Measurements from ENCODE around the gene FBXO17. TPM values are rescaled to one million over a fixed set of nuclear protein-coding genes. Genes with fewer than 3 reads are reported as not detected.

FBXO17 gene
- total RNA-seq, 1 donor from 2014 or later, result 13.3 TPM

DNA sequence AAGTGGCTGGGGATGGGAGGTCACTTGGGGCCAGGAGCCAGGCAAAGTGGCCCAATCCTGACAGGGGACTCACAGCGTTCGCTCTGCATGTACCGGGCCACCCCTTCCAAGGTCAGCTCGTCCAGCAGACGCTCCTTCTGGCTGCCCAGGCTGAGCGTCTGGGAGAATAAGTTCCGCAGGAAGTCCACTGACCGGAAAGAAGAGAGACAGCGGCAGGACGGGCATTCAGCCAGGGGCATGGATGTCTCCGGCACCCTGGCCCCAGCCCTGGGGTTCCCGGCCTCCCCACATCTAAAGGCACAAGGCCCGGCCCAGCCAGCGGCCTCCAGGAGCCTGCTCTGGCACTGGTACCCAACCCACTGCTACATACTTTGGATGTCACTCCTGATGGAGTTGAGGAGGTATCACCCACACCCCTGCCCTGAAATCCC lies 82.2 kb downstream of the FBXO17 start:
- Histone ChIP-seq H3K4me1 (peaks cover 11% of the 10 kb centered on the region), H3K4me3 (no peak overlapping the region), H3K9me3 (no peaks in the 10 kb centered on the region), H3K27ac (peak overlapping the region; percentile 6), H3K36me3 (peaks cover 41% of the 10 kb centered on the region), H3K27me3 (no peaks in the 10 kb centered on the region)
- ATAC-seq (peak; percentile 23), DNase-seq (no peak)
- intact Hi-C loops (cut with DNase I), result no loop called here
- TF ChIP-seq, protein P1, sequence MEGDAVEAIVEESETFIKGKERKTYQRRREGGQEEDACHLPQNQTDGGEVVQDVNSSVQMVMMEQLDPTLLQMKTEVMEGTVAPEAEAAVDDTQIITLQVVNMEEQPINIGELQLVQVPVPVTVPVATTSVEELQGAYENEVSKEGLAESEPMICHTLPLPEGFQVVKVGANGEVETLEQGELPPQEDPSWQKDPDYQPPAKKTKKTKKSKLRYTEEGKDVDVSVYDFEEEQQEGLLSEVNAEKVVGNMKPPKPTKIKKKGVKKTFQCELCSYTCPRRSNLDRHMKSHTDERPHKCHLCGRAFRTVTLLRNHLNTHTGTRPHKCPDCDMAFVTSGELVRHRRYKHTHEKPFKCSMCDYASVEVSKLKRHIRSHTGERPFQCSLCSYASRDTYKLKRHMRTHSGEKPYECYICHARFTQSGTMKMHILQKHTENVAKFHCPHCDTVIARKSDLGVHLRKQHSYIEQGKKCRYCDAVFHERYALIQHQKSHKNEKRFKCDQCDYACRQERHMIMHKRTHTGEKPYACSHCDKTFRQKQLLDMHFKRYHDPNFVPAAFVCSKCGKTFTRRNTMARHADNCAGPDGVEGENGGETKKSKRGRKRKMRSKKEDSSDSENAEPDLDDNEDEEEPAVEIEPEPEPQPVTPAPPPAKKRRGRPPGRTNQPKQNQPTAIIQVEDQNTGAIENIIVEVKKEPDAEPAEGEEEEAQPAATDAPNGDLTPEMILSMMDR (IDR thresholded peaks at IDR 0.05), result no peak

DNA sequence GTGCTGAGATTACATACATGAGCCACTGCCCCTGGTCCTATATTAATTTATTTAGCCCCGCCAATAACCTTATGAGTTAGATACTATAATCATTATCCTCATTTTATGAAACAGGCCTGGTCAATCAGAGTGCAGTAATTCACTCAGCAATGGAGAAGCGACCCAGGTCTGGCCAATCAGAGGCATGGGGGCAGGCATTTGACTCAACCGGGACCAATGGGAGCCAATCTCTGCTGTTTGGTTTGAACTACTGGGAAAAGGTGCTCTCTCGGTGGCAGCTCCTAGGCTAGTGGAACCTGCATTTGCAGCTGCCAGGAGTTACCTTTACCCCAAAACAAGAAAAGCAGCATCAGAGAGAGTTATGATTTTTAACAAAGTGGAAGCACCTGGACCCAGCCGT lies 82.7 kb downstream of the FBXO17 start:
- TF ChIP-seq, protein P1 (IDR thresholded peaks at IDR 0.05), result no peak
- Histone ChIP-seq H3K4me1 (peaks cover 5% of the 10 kb centered on the region), H3K27ac (no peak overlapping the region), H3K36me3 (peaks cover 43% of the 10 kb centered on the region), H3K27me3 (no peaks in the 10 kb centered on the region), H3K9me3 (no peaks in the 10 kb centered on the region), H3K4me3 (no peak overlapping the region)
- DNase-seq, result no peak
- intact Hi-C loops (cut with DNase I), result no loop called here
- ATAC-seq, result no peak

GRCh38 chr19:38891771-38892170 lies 83.8 kb downstream of the FBXO17 start:
- no peak overlapping the region for H3K27ac ChIP-seq

More at GRCh38 chr19:38891771-38892170, 83.8 kb downstream of the FBXO17 start:
- H3K4me3 ChIP-seq, result no peak overlapping the region
- peaks cover 43% of the 10 kb centered on the region for H3K36me3 ChIP-seq
- no peaks in the 10 kb centered on the region for H3K27me3 ChIP-seq
- DNase-seq, result no peak
- TF ChIP-seq, protein P1 (IDR thresholded peaks at IDR 0.05), result no peak
- no peaks in the 10 kb centered on the region for H3K9me3 ChIP-seq
- no peaks in the 10 kb centered on the region for H3K4me1 ChIP-seq
- ATAC-seq, result no peak
- intact Hi-C loops (cut with DNase I), result no loop called here

Other genes with a start within 250 kb of the FBXO17 start
- gene CAPN12, start 231.3 kb downstream of the FBXO17 start, total RNA-seq, result 14.4 TPM
- gene LGALS7, start 202.2 kb downstream of the FBXO17 start, total RNA-seq, result not detected
- gene LGALS7B, start 186.5 kb downstream of the FBXO17 start, total RNA-seq, result 3.2 TPM
- gene LGALS4, start 162.8 kb downstream of the FBXO17 start, total RNA-seq, result 3.7 TPM
- gene ECH1, start 143.9 kb downstream of the FBXO17 start, total RNA-seq, result 210 TPM
- gene HNRNPL, start 125.8 kb downstream of the FBXO17 start, total RNA-seq, result 248 TPM
- 12.0 TPM for gene RINL, start 97.5 kb downstream of the FBXO17 start, total RNA-seq
- 59.2 TPM for gene SIRT2, start 76.1 kb downstream of the FBXO17 start, total RNA-seq
- gene NFKBIB, start 75.8 kb downstream of the FBXO17 start, total RNA-seq, result 25.5 TPM
- gene CCER2, start 63.6 kb downstream of the FBXO17 start, total RNA-seq, result 0.67 TPM
- gene SARS2, start 45.0 kb downstream of the FBXO17 start, total RNA-seq, result 21.6 TPM
- gene MRPS12, start 44.8 kb downstream of the FBXO17 start, total RNA-seq, result 28.8 TPM
- gene FBXO27, start 56.8 kb upstream of the FBXO17 start, total RNA-seq, result 7.6 TPM
- gene ACP7, start 108.6 kb upstream of the FBXO17 start, total RNA-seq, result not detected
- 72.8 TPM for gene PAK4, start 150.0 kb upstream of the FBXO17 start, total RNA-seq
- 0.46 TPM for gene NCCRP1, start 221.2 kb upstream of the FBXO17 start, total RNA-seq
- not detected for gene SYCN, start 228.5 kb upstream of the FBXO17 start, total RNA-seq